IPS DF 4.7 (cell line): ENCODE results near the gene SEPTIN12.

Source experiments
- DNase-seq: peaks from one replicate; pipeline ENCODE4 v3.0.0-alpha.2; 2013; ENCODE audit warnings: low spot score; ENCODE audit errors: extremely low read depth

SEPTIN12 gene

GRCh38 chr16:4787627-4788482, at the start of gene SEPTIN12:
Gene SEPTIN12 (minus strand): TSS chr16:4788345. CDS start chr16:4787645, 700 bp downstream.
- DNase-seq, result no peak

- no peak for DNase-seq
Measured at GRCh38 chr16:4836727-4837126, 48.6 kb upstream of the SEPTIN12 start.

GRCh38 chr16:4833584-4833983, 45.4 kb upstream of the SEPTIN12 start:
- no peak for DNase-seq

GRCh38 chr16:4832698-4833343, 44.7 kb upstream of the SEPTIN12 start:
- DNase-seq, result no peak

GRCh38 chr16:4831616-4832015, 43.5 kb upstream of the SEPTIN12 start:
- no peak for DNase-seq

- no peak for DNase-seq
Measured at GRCh38 chr16:4830408-4830807, 42.3 kb upstream of the SEPTIN12 start.

GRCh38 chr16:4828567-4829321, 40.6 kb upstream of the SEPTIN12 start:
- no peak for DNase-seq

GRCh38 chr16:4826980-4827379, 38.8 kb upstream of the SEPTIN12 start:
- DNase-seq, result no peak

- no peak for DNase-seq
Measured at GRCh38 chr16:4826526-4826925, 38.4 kb upstream of the SEPTIN12 start.

- DNase-seq, result no peak
Measured at GRCh38 chr16:4825196-4825595, 37.1 kb upstream of the SEPTIN12 start.

- no peak for DNase-seq
Measured at GRCh38 chr16:4820652-4821051, 32.5 kb upstream of the SEPTIN12 start.

GRCh38 chr16:4814542-4815173, 26.5 kb upstream of the SEPTIN12 start:
- no peak for DNase-seq

GRCh38 chr16:4814046-4814445, 25.9 kb upstream of the SEPTIN12 start:
- no peak for DNase-seq

- no peak for DNase-seq
Measured at GRCh38 chr16:4813251-4814003, 25.3 kb upstream of the SEPTIN12 start.

- no peak for DNase-seq
Measured at GRCh38 chr16:4811773-4812172, 23.6 kb upstream of the SEPTIN12 start.

GRCh38 chr16:4811242-4811641, 23.1 kb upstream of the SEPTIN12 start:
- no peak for DNase-seq

- DNase-seq, result no peak
Measured at GRCh38 chr16:4806280-4806679, 18.1 kb upstream of the SEPTIN12 start.

- no peak for DNase-seq
Measured at GRCh38 chr16:4805231-4805630, 17.1 kb upstream of the SEPTIN12 start.

- no peak for DNase-seq
Measured at GRCh38 chr16:4803898-4804762, 16.0 kb upstream of the SEPTIN12 start.

- DNase-seq, result no peak
Measured at GRCh38 chr16:4803401-4803844, 15.3 kb upstream of the SEPTIN12 start.
